GM12864 (cell line): ENCODE results near the gene ZNF280D.

Experiments used
- DNase-seq: peaks from one replicate; pipeline ENCODE4 v3.0.0-alpha.2; 2011; ENCODE audit warnings: low read depth
- H3K4me3 ChIP-seq: 2 replicates; pipeline ENCODE4 v1.5.1; 2011; ENCODE audit warnings: mild to moderate bottlenecking, low read depth, low read length, control low read depth
- TF ChIP-seq, protein P1 (sequence below): IDR thresholded peaks from 2 replicates; pipeline ENCODE4 v1.5.1; 2011; ENCODE audit warnings: low read depth, mild to moderate bottlenecking, moderate library complexity, low read length, control low read depth, inconsistent platforms; ENCODE audit errors: missing control alignments

Gene ZNF280D

DNA sequence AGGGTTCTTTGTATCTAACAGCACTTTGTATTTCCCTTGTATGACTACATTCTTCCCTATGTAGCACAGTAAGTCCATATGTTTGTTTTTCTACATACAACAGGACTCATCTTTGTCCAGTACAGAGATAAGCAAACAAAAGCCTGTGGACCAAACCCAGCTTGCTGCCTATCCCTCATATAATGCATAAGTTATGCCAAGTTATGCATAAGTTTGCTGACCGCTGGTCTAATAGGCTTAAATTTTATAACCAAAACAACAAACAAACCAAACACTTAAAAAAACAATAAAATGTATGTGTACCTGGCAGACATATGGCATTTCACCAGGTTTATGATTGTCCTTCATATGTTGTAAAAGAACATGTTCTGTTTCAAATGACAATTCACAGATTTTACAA is 56.0 kb downstream of the ZNF280D start:
- no peak for DNase-seq
- TF ChIP-seq, protein P1, sequence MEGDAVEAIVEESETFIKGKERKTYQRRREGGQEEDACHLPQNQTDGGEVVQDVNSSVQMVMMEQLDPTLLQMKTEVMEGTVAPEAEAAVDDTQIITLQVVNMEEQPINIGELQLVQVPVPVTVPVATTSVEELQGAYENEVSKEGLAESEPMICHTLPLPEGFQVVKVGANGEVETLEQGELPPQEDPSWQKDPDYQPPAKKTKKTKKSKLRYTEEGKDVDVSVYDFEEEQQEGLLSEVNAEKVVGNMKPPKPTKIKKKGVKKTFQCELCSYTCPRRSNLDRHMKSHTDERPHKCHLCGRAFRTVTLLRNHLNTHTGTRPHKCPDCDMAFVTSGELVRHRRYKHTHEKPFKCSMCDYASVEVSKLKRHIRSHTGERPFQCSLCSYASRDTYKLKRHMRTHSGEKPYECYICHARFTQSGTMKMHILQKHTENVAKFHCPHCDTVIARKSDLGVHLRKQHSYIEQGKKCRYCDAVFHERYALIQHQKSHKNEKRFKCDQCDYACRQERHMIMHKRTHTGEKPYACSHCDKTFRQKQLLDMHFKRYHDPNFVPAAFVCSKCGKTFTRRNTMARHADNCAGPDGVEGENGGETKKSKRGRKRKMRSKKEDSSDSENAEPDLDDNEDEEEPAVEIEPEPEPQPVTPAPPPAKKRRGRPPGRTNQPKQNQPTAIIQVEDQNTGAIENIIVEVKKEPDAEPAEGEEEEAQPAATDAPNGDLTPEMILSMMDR, result no peak
- H3K4me3 ChIP-seq, result no peak overlapping the region

DNA sequence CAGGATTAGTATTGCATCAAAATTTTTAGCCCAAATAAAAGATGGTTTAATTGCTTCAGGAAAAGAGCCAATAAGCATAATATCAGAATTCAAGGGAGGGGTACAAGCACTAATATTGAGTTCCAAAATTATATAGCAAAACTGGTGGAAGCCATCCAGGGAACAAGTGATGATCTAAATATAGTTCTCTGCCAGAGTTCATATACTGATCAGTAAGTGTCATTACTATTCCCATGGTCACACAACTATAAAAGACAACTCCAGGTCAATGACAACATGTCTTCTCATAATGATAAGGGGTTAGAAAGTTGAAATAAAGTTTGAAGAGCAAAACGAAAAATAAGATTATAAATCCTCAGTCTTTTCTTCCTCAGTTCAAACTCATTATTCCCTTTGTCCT is 57.4 kb downstream of the ZNF280D start:
- TF ChIP-seq, protein P1, result no peak
- DNase-seq, result no peak
- no peak overlapping the region for H3K4me3 ChIP-seq

DNA sequence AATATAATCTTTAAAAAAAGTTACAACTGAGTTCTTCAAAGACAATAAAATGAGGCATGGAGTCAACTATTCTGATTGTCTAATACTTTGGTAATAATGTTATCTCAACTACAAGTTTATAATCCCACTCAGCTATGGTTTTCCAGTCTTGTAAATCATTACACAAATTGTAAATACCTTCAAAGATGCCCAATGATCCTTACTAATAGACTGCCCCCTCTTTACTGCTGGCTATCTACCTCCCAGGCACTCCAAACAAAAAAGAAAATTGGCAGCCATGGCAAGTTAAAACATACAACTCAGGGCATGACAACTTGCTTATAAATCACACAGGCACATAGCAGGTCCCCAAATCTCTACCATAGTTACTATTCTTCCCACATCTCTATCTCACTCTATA is 58.5 kb downstream of the ZNF280D start:
- TF ChIP-seq, protein P1, result no peak
- no peak overlapping the region for H3K4me3 ChIP-seq
- no peak for DNase-seq

DNA sequence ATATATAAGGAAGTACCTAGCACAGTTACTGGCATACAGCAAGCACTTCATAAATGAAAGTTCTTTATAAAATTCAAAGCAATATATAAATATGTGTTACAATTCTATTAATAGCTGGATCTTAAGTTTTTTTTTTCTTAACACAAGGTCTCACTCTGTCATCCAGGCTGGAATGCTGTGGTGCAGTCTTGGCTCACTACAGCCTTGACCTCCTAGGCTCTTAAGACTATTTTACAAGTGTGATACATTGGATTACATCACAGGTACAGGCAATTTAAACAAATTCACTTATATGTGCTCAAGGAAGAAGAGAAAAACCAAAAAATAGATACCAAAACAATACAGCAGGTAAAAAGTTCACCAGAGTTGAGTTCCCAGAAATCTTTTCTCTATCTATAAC is 60.6 kb downstream of the ZNF280D start:
- TF ChIP-seq, protein P1, result no peak
- no peak for DNase-seq
- H3K4me3 ChIP-seq, result no peak overlapping the region

DNA sequence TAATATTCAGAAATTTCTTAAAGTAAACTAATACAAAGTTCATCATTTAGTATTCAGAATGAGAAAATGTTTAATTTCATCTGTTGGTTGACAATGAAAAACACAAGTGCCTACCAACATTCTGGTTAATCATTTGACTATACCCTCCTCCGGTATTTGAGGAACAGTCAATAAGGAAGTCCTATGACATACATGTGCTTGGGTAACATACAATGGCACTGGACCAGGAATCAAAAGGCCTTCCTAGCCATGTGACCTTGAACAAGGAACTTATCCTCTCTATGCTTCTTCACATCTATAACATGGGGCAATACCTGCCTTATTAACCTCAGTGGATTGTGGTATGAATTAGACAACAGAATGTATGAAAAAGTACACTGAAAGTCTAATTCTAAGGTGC is 65.8 kb downstream of the ZNF280D start:
- DNase-seq, result no peak
- TF ChIP-seq, protein P1, result no peak
- no peak overlapping the region for H3K4me3 ChIP-seq

DNA sequence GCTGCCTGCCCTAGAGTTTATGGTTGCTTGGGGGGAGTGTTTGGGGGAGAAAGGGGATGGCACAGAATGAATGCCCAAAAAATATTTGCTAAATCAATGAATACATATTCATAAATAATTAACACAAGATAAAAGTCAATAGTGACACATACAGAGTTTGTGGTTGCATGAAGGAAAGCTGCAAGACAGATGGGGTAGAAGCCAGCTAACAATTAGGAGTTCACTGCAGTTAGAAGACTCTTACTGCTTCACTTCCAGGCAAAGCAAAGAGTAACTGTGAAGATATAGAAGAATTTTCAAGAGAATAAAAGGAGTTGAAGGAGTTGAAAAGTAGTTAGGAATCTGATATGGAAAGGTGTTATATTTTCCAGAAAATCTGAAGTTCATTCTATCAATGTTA is 72.4 kb downstream of the ZNF280D start:
- TF ChIP-seq, protein P1, result no peak
- no peak overlapping the region for H3K4me3 ChIP-seq
- no peak for DNase-seq

DNA sequence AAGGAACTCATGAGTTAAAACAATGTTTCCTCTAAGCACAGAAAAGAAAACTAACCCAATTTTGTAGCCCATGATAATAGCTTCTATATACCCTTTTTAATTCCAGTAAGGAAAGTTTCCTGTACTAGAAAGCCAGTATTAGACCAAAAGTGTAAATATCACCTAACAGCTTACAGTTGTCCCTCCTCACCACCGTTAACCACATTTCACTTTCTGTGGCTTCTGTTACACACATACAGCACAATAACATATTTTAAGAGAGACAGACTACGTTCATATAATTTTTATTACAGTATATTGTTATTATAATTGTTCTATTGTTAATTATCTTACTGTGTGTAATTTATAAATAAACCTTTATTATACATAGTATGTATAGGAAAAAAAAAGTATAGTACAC is 74.1 kb downstream of the ZNF280D start:
- TF ChIP-seq, protein P1, result no peak
- DNase-seq, result no peak

More for the DNA sequence above, 74.1 kb downstream of the ZNF280D start:
- H3K4me3 ChIP-seq, result no peak overlapping the region
